ENCODE data around the gene MADCAM1.
"Not testable (repeated sequence)": the region's sequence is repeated elsewhere in the genome, so short reads cannot be mapped to it uniquely, and the experiment has no call there.

MADCAM1 gene

DNA sequence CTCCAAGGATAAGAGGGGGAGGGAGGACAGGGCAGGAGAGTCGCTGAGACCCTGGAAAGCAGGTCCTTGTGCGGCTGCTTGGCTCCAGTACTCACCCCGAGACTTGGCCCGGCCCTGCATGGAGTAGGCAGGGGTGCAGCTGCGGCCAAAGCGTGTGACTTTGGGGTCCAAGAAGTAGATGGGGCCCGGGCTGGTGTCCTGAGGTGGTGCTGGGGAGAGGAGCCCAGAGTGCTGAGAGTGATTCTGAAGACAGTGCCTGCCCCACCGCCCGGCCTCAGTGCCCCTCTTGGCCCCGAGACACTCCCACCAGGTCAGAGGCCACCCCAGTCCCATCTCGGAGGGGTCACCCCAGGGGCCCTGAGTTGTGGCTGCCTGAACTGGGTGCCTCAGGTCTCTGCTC is 28.7 kb upstream of the MADCAM1 start:
- DNase-seq = no peak

DNA sequence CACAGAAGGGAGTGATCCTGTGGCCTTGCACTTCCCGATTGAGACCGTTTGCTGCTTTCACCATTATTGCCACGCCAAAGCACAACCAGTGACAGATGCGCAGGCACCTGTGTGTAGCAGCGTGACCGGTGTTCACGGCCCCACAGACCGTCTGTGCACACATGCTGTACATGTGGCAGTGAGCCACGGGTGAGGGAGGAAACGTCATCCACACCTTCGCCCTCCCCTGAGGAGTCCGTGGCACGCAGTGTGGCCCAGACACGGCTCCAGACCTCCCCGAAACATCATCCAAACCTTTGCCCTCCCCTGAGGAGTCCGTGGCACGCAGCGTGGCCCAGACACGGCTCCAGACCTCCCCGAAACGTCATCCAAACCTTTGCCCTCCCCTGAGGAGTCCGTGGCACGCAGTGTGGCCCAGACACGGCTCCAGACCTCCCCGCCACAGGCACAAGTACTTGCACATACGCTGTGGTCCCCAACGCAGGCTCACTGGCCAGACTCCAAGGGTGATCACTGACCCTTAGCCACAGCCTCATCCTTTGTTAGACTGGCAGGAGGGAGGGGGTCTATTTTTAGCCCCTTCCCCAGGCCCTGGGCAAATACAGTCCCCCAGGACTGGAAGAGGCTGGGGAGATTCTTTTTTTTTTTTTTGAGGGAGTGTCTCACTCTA is 27.6 kb upstream of the MADCAM1 start:
- DNase-seq = no peak

DNA sequence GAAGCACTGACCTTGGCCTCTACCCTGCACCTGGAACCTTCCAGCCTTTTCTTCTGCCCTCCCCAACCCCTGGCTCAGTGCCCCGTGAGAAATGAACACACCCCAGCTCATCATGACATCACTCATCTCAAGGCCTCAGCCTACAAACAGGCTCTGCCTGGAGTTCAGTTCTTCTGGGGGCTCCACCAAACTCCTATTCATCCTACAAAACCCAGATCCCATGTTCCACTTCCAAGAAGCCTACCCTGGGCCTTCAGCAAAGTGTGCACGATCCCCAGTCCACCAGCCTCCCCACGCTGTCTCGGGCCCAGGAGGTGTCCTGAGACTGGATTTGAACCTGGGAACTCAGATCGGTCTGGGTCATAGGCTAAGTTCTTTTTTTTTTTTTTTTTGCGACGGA is 26.5 kb upstream of the MADCAM1 start:
- DNase-seq = no peak

DNA sequence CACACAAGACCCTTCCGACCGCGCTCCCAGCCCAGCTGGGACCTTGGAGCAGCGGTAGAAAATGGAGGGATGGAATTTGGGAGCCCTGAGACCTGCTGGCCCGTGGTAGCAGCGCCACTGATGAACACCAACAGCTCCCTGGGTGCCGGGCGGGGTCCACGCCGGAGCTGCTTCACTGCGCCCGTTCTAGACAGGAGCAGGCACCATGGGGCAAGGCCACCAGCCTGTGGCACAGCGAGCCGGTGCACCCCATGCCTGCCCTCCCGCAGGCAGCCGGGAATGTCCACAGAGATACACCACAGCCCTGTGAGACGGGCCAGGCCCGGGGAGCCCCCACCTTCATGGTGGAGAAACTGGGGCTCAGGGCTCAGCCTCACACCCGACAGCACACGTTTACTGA is 25.6 kb upstream of the MADCAM1 start:
- DNase-seq = no peak

DNA sequence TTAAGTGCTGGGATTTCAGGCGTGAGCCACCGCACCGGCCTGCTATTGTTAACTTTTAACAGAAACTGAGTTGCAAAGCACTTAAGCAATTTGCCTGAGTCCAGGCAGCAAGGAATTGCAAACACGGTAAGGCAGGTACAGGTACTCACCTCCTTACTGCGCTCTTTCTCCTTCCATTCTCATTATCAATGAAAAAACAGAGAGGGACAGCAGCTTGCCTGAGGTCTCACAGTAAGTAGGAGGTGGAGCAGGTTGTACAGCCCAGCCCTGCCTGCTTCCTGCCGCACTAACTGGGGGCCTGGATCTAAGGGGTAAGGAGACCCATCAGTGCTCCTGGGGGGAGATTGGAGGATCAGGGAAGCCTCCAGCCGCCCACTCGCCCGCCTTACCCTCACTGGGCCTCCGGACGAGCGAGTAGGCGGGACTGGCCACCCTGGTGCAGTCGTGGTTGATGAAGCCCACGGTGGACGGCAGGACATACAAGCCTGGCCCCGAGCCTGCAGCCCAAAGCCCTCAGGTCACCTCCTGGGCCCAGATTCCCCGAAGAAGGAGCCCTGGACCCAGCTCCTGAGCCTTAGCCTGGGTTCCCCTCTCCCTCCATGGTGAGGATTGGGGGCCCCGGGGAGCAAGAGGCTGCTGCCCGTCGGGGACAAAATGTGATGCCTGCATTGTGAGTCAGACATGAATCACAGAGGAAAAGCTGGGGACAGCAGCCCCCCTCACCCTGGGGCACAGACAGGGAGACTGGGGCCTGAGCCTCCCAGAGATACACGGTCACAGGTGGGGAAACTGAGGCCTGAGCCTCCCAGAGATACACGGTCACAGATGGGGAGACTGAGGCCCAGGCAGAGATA is 24.1 kb upstream of the MADCAM1 start:
- DNase-seq = no peak

DNA sequence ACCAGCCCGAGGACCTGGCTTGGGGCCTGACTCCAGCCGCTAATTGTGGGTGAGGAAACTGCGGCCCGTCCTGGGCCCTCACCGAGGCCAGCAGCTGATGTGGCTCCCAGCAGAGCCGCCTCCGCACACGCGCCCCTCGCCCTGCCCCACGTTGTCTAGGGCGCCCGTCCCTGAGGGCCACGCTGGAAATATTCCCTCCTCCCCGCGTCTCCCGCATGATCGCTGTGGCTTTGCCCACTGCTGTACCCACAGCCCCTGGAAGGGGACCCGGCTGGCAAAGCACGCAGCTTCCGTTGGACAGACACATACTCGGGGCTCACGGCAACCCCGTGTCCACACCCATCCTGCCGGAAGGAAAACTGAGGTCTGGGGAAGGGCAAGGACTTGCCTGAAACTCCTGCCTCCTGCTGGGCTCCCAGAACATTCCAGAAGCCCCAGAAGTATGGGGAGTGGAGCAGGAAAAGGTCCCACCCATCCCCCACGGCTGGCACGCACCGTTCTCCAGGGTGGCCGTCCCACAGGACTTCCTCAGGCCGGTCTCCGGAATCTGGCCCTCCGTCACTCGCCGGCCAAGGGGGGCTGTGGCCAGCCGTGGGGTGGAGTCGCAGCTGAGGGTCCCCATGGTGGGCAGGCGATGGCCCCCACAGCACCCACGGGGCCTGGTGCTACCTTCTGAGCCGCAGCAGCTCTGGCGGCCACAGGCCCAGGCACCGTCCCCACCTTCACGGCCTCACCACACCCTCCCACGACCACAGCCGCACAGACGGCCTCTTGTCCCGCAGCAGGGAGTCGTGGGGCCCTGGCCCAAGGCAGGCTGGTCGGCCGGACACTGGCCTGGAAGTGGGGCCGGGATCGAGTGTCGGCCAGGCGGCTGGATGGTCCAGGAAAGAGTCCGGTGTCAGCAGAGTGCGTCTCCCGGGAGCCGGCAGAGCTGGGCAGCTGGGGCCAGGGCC is 21.9 kb upstream of the MADCAM1 start:
- no peak for DNase-seq

DNA sequence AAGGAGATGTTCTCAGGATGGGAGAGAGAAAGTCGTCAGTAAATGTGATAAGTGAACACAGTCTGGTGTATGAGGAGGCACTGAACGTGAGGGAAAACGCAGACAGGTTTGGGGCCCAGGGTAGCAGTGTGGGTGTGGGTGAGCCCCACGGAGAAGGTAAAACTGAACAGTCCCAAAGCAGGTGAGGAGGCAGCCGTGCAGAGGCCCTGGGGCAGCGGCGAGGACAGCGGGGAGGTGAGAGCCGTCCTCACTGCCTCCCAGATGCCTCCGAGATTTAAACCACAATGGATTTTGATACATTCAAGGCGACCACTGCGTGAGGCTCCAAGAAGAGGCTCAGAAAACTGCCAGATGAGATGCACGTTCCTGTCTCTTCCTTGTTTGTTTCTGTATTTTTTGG is 20.9 kb upstream of the MADCAM1 start:
- no peak for DNase-seq

DNA sequence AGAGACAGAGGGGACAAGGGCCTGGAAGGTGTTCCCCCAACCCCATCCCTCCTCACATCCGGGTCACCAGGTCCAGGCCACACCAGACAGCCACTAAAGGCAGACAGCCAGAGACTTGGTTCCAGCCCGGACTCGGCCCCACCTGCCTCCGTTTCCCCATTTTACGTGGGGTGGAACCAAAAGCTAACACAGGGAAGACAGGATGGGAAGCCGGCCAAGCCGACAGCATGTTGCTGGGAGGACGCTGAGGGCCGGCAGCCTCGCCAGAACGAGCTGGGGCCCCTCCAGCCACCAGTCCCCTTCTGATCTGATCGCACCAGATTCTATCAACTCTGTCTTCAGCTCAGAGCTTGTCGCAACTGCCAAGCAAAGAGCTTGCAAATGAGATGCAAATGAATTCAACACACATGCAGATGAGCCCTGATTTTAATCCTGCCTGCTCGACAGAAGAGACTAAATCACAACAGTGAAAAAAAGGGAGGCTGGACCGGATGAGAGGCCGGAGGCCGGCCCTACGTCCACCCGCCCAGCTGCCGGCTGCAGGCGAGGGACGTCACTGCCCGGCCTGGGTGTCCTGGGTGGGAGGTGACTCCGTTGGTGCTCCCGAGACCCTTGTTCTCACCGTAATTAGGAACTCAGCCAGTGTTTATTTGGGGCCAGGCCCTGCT is 17.9 kb upstream of the MADCAM1 start:
- DNase-seq = no peak

DNA sequence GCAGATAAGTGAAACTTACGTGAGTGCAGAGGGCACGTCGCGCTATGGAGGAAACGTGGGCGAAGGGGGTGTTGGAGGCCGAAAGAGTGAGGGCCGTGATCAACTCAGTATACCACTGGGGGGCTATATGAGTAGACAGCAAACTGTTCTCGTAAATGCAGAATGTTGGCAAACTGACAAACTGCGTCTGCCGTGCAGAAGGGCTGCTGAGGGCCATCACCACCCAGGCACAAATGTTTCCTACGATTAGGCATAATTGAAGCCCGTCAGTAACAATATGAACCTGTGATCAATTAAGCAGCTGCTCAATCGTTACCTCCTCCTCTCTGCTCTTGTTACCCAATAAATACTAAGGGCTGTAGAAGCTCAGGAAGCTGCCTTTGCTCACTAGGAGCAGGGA is 17.3 kb upstream of the MADCAM1 start:
- no peak for DNase-seq

DNA sequence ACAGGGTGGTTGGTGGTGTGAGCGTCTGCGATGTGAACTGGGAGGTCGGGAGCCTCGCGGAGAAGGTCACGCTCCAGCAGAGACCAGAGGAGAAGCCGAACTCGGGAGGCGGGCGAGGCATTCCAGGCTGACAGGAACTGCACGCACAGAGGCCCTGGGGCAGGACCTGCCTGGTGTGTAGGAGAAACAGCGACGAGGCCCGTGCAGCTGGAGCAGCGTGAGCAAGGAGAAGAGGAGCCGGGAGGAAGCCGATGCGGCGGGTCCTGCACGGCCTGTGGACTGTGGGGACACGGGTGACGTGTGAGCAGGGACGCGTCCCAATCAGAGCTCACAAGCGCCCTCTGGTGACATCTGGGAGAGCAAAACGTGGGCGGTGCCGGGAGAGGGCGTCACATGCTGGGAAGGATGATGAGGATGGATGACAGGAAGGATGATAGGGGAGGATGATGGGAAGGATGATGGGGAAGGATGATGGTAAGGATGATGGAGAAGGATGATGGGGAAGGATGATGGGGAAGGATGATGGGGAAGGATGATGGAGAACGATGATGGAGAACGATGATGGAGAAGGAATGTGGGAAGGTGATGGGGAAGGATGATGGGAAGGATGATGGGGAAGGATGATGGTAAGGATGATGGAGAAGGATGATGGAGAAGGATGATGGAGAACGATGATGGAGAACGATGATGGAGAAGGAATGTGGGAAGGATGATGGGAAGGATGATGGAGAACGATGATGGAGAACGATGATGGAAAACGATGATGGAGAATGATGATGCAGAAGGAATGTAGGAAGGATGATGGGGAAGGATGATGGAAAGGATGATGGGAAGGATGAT is 16.1 kb upstream of the MADCAM1 start:
- DNase-seq = no peak

DNA sequence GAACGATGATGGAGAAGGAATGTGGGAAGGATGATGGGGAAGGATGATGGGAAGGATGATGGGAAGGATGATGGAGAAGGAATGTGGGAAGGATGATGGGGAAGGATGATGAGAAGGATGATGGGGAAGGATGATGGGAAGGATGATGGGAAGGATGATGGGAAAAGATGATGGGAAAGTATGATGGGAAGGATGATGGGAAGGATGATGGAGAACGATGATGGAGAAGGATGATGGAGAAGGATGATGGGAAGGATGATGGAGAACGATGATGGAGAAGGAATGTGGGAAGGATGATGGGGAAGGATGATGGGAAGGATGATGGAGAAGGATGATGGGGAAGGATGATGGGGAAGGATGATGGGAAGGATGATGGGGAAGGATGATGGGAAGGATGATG is 15.2 kb upstream of the MADCAM1 start:
- DNase-seq = not testable (repeated sequence)

DNA sequence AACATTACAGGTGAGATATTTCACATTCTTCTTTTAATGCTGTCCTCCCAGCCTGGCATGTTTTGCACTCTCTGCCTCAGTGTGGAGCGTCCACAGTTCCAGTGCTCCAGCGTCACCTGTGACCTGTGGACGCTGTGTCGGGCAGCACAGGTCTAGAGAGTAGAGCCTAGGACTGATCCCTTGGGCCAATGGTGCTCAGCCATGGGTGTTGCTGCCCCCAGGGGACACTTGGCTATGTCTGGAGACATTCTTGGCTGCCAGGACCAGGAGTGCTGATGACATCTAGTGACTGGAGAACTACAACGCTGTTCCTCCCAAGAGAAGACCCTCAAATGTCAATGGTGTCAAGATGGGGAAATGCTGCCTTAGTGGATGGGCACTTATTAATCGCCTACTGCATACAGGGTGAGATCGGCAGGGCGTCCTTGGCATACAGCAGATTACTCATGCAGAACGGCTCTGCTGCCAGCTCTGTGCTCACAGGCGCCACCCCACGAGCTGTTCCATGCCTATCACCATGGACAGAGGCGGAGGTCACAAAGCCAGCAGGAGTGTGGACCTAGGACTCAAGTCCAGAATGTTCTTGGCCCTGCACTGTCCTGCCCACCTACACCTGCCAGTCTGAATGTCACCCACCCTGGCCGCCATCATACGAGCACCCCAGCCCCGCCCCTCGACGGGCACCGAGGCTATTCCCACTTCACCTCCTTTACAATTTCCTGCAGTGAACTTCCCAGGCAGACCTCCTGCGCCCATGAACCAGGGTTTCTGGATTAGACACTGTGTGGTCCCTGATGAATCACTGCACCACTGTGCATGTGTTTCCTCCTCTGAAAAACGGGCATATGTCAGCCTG is 13.9 kb upstream of the MADCAM1 start:
- no peak for DNase-seq

DNA sequence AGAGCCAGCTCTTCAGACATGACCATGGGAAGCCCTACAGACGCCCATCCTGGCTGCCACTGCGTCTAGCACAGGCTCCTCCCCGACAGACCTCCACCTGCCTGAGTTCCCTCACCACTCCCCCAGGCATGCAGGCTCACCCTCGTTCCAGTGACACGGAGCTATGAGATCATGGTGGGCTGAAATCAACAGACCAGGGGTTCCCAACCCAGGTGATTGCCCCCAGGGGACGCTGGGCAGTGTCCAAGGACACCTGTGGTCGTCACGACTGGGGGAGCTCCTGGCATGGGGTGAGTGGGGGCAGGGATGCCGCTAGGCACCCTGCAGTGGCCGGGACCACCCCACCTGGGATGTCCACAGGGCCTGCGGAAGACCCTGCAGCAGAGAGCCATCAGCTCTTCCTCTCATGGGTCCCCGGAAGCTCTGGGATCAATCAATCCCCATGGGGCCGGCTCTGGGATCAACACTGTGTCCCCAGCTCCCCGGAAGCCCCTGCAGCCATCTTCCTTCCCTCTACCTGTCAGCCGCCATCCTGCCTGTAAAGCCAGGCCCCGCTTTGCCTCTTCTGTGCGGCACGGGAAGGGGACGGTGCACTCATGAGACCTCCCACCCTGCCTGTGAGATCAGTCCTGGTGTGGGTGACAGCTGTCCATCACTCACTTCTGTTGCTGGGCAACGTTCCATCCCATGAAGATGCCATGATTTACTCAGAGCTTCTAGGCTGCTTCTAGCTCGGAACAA is 12.8 kb upstream of the MADCAM1 start:
- DNase-seq = no peak

DNA sequence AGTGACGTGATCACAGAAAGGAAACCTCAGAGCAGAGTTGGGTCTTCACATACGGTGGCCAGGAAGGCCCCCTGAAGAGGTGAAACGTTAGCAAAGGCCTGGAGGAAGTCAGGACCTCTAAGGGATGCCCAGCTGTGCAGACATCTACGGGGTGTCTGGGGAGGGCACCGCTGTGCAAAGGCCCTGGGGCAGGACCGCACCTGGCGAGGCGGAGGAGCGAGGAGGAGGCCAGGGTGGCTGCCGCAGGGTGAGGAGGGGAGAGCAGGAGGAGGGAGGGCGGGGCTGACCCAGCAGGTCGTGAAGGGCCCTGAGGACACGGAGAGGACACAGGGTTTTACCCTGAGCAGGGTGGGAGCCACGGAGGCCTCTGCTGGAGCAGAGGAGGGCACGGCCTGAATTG is 11.8 kb upstream of the MADCAM1 start:
- no peak for DNase-seq

DNA sequence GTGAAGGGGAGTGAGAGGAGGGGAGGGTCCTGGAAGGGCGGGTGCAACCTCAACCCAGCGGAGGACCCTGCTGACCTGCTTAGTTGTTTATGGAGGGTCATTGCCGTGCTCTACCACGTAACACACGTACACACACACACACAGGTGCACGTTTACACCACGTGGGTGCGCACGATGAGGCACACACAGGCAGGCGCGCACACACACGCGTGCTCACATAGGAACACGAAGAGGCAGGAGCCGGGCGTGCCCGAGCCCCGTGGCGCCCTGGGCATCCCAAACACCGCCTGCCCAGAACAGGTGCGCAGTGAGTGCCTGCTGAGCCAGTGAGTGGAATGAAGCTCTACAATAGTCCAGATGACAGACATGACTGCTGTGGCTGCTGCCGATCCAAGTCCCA is 11.2 kb upstream of the MADCAM1 start:
- no peak for DNase-seq

DNA sequence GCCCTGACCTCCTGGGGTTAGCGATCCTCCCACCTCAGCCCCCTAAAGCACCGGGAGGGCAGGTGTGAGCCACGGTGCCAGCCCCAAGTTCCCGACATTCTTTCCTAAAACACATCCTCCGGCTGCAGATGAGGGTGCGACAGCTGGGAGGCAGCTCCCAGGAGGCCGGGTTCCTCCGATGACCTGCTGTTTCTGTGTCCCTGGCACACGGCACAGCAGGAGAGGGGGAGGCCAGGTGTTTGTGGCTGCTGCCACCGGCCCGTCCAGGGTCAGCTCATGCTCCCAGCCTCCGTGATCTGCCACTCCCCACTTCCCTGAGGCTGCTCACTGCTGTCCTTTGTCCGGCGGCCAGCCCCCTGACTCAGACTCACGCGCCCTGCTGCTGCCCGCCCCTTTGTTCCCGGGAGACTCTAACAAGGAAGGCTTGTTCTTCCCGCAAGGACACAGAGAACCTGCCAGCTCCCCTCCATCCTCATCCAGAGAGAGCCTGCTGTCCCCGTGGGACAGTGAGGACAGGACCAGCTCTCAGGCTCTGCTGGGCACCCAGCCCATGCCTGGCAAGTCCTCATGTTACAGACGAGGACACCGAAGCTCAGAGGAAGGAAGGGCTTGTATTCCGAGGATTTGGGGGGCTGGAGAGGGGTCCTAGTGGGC is 10.6 kb upstream of the MADCAM1 start:
- no peak for DNase-seq

DNA sequence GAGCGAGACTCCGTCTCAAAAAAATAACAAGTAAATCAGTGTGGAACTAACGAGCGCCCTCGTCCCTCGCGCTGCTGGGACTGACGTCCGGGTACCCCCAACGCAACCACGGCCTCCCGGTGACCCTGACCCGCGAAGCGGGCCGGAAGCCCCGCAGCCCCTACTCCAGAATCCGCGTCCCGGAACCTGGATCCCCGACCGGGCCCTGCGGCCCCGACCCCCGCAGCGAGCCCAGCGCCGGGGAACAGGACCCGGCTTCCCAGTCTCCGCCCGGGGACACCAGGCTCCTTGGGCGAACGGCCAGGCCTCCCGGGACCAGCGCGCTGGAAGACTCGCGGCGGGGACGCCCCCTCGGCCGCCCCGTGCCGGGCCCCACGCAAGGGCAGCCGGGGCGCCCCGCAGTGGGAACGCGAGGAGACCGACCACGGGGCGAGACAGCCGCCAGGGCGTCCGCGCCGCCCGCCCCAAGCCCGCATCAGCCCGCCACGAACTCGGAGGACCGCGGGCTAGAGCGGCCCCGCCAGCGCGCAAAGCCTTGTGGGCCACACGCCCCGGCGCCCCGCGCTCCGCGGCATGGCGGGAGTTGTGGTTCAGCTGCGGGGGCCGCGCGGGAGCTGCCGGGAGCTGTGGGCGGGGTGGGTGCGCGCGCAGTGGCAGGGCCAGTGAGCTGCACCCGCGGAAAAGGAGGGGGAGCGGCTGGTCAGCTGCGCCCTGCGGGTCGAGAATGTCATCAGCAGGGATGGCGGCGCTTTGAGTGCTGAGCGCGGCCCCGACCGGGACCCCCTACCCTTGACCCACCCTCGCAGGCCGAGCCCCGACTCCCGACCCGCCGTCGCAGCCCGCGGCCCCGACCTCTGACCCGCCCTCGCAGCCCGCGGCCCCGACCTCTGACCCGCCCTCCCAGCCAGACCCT is 7.5 kb upstream of the MADCAM1 start:
- DNase-seq = peak; percentile 68

DNA sequence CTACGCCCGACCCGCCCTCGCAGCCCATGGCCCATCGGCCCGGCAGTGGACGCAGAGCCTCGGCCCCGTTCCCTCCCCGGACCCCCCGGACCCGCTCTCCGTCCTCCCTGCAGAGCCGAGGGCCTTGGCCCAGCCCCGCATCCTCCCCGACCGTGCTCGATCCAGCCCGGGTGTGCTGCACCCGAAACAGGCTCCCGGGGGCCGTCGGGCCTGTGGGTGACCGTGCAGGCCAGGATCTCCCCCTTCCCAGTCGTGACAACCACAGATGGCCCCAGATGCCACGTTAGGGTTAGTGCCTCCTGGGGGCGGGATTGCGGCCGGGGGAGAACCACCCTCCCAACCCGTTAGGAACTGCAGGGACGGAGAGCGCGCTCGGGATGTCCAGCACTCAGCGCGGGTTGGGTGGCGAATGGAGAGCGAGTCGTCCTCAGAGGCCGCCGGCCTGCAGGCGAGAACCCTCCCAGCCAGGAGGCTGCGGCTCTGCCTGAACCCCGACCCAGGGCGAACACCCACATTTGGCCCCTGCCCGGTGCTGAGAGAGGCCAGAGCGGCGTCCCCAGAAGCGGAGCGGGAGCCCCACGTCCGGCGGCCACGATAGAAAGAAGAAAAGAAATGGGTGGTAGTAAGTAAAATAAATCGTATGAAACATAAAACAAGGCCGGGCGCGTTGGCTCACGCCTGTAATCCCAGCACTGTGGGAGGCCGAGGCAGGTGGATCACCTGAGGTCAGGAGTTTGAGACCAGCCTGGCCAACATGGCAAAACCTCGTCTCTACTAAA is 6.7 kb upstream of the MADCAM1 start:
- DNase-seq = no peak
